22Rv1 (cell line): Measurements from ENCODE around the gene C1QTNF12.

Source experiments
- CTCF ChIP-seq: fragments of 450-650 bp; IDR thresholded peaks from 2 replicates; pipeline ENCODE4 v1.5.1; 2017; ENCODE audit warnings: mild to moderate bottlenecking
- ZFX ChIP-seq: fragments of 450-650 bp; IDR thresholded peaks from 2 replicates; pipeline ENCODE4 v1.6.1; 2017; ENCODE audit warnings: antibody characterized with exemption, borderline replicate concordance

- TF ChIP-seq CTCF, result no peak
- TF ChIP-seq ZFX, result no peak
These were observed 1.2 kb downstream of the C1QTNF12 start for GRCh38 chr1:1245178-1245816.
